HG03066 (cell line): Measurements from ENCODE around the gene CWC22.
"Not testable (repeated sequence)": the region's sequence is repeated elsewhere in the genome, so short reads cannot be mapped to it uniquely, and the experiment has no call there.

Experiments used
- ATAC-seq: cut with Tn5 transposase; IDR thresholded peaks from one replicate; pipeline ENCODE4 v1.9.1; 2021; ENCODE audit warnings: low read depth; ENCODE audit not compliant: unreplicated experiment

The CWC22 gene

GRCh38 chr2:179953359-179953758 is 53.7 kb downstream of the CWC22 start:
- no peak for ATAC-seq

- ATAC-seq, result no peak
These were observed 54.4 kb downstream of the CWC22 start for GRCh38 chr2:179952658-179953057.

- peak; percentile 61 for ATAC-seq
These were observed 55.4 kb downstream of the CWC22 start for GRCh38 chr2:179951680-179952079.

DNA sequence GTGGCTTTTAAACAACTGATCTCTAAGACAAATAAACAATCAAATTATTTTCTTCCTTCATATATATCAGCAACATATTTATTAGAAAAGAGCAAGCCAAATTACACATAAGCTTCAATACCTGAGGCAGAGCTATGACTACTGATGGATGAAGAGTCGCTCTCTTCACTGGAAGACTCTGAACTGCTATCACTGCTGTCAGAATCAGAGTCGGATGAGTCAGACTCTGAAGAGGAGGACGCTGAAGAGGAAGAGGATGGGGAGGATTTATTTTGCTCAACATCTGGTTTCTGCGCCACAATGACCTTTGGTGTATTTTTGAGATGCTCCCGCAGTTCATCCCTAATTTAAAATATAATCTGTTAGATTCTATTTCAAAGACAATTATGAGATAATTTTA is 56.7 kb downstream of the CWC22 start:
- ATAC-seq, result no peak

GRCh38 chr2:179949438-179949837 is 57.7 kb downstream of the CWC22 start:
- no peak for ATAC-seq

DNA sequence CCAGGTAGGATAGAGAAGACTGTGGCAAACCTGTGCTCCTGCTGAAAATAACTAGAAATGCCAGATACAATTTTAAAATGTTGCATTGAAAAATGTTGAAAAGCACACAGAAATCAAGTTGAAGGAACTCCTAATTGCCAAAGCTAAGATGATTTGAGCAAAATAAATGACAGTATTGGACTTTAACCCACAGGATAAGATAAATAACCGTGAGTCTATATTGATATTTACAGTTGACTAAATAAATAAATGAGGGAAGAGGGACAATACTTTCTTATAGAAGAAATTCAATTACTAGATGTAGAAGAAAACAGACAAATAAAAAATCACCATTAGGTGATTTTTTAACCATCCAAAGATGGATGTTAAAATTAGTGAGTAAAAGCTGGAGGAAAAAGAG is 59.0 kb downstream of the CWC22 start:
- no peak for ATAC-seq

DNA sequence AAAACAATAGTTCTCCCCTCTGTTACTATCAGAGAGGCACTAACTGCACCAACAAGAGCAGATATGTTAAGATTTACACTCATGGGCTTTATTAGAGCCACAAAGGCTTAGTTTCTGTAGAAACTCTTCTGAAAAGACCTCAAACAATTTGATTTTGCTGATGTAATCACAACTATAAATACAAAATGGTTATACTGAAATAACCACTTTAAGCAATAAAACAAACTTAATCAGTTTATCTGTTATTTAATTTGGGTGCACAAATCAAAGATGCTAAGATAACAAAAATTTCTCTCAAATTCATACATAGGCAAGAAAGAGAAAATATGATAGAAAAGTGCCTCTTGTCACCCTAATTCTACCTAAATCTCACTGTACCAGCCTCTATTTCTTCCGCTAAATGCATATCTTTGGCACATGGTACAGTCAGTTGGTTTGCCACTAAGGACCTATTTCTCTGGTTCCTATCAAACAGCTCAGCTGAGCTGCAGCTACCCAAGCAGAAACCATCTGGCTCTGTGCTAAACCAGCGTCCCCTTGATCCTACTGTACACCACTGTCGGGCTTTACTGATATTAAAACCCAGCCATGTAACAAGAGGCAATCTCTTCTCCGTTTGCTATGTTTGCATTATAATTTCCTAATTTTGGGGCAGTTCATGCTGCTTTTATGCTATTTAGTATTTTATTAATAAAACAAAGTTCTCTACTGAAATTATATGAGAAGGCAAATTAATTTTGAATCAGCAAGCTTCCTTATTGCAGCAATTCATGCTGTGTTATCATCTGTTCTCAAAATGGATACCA is 60.1 kb downstream of the CWC22 start:
- ATAC-seq, result no peak

DNA sequence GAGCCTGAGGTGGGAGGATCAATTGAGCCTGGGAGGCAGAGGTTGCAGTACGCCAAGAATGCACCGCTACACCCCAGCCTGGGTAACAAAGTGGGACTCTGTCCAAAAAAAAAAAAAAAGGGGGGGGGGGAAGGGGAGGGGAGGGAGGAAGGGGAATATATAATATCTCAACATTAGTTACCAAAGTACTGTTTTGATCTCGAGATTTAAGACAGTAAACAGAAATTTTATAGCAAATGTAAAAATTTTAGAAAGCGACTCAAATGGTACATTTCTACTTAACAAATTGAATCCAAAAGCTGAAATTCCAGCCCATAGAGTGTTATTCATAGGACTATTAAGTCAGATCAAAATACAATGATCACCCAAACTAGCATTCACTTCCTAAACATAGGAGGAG is 60.8 kb downstream of the CWC22 start:
- no peak for ATAC-seq

DNA sequence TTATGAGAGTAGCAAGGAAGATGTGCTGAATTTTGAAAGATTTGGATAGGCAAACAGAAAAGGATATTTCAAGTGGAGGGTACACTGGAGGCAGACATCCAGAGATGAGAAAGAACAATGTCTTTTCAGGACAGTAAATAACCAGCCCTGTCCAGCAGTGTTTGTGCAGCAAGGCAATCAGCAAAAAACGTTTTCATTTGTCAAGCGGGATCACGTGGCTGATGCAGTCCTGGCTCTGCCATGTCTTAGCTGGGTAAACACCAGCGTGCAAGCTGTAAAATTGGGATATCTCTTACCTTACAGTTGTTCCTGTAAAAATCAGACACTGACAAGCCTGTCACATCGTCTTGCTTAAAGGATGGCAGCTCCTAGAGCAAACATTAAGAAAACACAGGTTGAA is 67.8 kb downstream of the CWC22 start:
- no peak for ATAC-seq

DNA sequence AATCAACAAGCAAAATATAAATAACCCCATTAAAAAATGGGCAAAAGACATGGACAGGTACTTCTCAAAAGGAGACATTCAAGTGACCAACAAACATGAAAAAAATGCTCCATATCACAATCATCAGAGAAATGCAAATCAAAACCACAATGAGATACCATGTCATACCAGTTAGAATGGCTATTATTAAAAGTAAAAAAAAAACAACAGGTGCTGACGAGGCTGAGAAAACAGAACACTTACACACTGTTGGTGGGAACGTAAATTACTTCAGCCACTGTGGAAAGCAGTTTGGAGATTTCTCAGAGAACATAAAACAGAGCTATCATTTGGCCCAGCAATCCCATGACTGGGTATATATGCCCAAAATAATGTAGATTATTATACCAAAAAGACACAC is 69.1 kb downstream of the CWC22 start:
- ATAC-seq, result no peak

DNA sequence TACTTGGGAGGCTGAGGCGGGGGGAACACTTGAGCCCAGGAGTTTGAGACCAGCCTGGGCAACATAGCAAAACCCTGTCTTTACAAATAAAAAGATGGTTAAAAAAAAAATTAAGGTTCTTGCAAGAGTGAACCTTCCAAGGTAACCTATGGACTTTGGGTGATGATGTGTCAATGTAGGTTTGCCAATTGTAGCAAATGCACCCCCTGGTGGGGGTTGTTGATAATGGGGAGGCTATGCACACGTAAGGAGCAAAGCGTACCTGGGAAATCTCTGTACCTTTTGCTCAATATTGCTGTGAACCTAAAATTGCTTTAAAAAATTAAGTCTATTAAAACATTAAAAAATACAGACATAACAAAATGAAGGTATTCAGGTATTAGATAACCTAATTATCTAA is 70.4 kb downstream of the CWC22 start:
- no peak for ATAC-seq

DNA sequence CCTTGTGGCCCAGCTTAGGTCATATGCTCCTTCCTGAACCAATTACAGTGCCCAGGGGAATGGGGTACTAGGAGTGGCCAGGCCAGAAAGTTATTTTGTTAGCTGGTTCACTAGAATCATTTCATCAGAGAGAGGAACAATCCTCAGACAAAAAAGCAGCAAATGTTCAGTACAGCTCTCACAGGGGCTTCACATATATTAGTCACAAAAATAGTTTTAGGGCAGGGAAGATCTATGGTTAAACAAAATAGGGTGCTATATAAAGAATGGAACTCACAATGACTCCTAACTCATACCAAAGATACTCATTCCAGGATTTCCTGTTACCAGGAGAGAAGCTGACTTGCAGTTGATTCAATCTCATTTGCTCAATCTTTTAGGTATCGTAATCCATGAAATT is 71.0 kb downstream of the CWC22 start:
- ATAC-seq, result no peak

GRCh38 chr2:179932786-179933185 is 74.3 kb downstream of the CWC22 start:
- no peak for ATAC-seq

DNA sequence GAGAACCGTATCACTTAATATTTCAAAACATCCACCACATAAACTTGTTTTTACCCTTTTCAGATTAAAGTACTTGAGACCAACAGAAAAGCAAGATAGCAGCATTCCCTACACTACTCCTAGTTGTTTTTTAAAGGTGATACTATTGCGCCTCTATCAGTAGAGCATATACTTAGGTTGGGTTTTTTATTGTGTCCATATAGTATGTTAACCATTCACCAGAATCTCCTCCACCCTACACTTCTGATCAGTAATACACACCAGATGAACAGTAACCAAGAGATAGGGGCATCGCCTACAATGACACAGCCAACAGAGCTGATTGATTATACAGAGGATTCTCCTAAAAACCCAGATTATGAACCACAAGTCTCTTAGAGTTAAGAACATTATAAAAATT is 75.6 kb downstream of the CWC22 start:
- ATAC-seq, result no peak

DNA sequence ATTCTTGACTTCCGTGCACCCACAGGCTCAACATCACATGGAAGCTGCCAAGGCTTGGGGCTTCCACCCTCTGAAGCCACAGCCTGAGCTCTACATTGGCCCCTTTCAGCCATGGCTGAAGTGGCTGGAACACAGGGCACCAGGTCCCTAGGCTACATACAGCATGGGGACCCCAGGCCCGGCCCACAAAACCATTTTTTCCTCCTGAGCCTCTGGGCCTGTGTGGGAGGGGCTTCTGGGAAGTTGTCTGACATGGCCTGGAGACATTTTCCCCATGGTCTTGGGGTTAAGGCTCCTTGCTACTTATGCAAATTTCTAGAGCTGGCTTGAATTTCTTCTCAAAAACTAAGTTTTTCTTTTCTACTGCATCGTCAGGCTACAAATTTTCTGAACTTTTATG is 77.1 kb downstream of the CWC22 start:
- not testable (repeated sequence) for ATAC-seq

GRCh38 chr2:179927041-179927440 is 80.1 kb downstream of the CWC22 start:
- ATAC-seq, result no peak

- no peak for ATAC-seq
These were observed 81.4 kb downstream of the CWC22 start for GRCh38 chr2:179925713-179926112.

GRCh38 chr2:179917272-179917671 is 89.8 kb downstream of the CWC22 start:
- ATAC-seq, result no peak

GRCh38 chr2:179915395-179915992 is 91.6 kb downstream of the CWC22 start:
- ATAC-seq, result no peak

DNA sequence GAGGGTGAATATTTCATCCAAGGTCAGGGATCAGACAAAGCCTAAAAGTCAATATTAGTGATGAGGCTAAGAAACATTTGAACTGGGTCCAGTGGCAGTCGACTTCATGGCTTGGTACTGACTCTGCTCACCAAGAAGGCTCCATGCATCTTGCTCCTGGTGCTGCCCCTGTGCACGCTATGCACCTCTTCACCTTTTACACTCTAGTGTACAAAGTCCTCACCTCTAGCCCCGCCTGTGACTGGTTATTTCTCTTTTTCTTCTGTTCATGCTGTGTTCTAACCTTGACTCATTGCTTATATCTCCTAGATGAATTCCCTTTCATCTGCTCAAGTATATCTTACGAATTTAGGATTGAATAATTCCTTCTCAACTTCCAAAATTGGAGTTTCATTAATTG is 93.3 kb downstream of the CWC22 start:
- ATAC-seq, result no peak

DNA sequence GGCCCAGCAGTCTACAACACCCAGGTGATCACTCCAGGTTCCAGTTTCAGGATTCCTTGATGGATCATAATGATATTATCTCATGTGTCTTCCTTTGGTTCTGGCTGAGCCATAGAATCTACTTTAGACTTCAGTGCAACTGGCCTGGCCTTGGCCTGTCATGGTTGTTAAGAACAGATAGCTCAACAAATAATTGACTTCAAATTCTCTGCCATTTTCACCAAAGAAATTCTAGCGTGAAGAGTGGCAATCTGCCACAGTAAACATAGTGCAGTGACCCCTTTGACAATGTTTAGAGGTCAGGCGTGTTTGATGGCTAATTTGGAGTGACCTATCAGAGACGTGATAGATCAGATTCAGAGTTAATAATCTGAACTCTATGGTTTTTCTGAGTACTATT is 95.5 kb downstream of the CWC22 start:
- no peak for ATAC-seq

DNA sequence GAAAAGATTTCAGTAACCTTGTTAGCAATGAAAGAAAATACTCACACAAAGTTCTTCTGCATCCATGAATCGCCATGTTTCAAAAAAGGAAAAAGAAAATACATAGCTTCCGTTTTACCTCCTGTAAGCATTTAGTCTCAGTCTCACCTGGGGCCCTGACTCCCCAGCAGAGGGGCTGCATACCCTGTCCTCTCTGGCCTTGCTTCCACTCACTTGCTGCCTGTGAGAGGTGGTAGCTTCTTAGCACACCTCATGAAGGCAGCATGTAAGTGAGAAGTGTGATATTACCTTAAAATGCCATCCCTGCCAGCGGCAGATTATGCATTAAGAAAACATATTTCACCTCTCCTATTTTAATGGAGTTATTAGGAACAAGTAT is 96.4 kb downstream of the CWC22 start:
- no peak for ATAC-seq
